DND-41 (cell line): Measurements from ENCODE around the gene VPS11.

ENCODE experiments used
- CTCF ChIP-seq: IDR thresholded peaks from 2 replicates; pipeline ENCODE4 v1.5.1; 2012; ENCODE audit warnings: borderline replicate concordance, low read length, moderate library complexity, mild to moderate bottlenecking; ENCODE audit not compliant: poor library complexity, severe bottlenecking; ENCODE audit errors: extremely low read depth
- EZH2 ChIP-seq: IDR thresholded peaks from 3 replicates; pipeline ENCODE4 v1.6.1; 2012; ENCODE audit warnings: borderline replicate concordance, low read depth, mild to moderate bottlenecking, moderate library complexity, low read length, inconsistent platforms; ENCODE audit not compliant: severe bottlenecking

- TF ChIP-seq CTCF (peak; percentile 48), EZH2 (no peak)
Measured at GRCh38 chr11:119055901-119056300, 11.7 kb upstream of the VPS11 start.
